Type B pancreatic cell (in vitro differentiated cells): ENCODE measurements around the gene ETV1. TPM values are rescaled to one million over a fixed set of nuclear protein-coding genes. Genes with fewer than 3 reads are reported as not detected.

Experiments
- DNase-seq: peaks from one replicate; pipeline ENCODE4 v3.0.0; 2021; ENCODE audit warnings: mixed read lengths; ENCODE audit not compliant: unreplicated experiment; ENCODE audit errors: extremely low spot score
- H3K27ac Mint-ChIP-seq: 2 replicates; pipeline ENCODE4 v1.8.0; 2021; ENCODE audit warnings: mild to moderate bottlenecking, mixed read lengths
- H3K27me3 Mint-ChIP-seq: 2 replicates; pipeline ENCODE4 v1.8.0; 2021; ENCODE audit warnings: mixed read lengths
- H3K36me3 Mint-ChIP-seq: 2 replicates; pipeline ENCODE4 v1.8.0; 2021; ENCODE audit warnings: mixed read lengths
- H3K4me1 Mint-ChIP-seq: one replicate; pipeline ENCODE4 v1.8.0; 2021; ENCODE audit warnings: mixed read lengths; ENCODE audit not compliant: unreplicated experiment
- H3K4me3 Mint-ChIP-seq: 2 replicates; pipeline ENCODE4 v1.8.0; 2021; ENCODE audit warnings: mild to moderate bottlenecking, mixed read lengths
- H3K9me3 Mint-ChIP-seq: 2 replicates; pipeline ENCODE4 v1.8.0; 2021; ENCODE audit warnings: mixed read lengths
- CTCF ChIP-seq: fragments of 200-600 bp; sonication (generic); conservative IDR thresholded peaks from 2 replicates; pipeline ENCODE4 v1.5.0; 2021; ENCODE audit warnings: antibody characterized with exemption, mild to moderate bottlenecking
- total RNA-seq: library from RNA; stranded (reverse); gene quantifications from 2 replicates; pipeline ENCODE4 v1.2.1, GENCODE V29; 2021; ENCODE audit warnings: low replicate concordance

Gene ETV1
- total RNA-seq, 1 donor from 2014 or later, result 35.6 TPM

- H3K4me3 Mint-ChIP-seq, result no peak overlapping the region
- TF ChIP-seq CTCF, result no peak
- no peaks in the 10 kb centered on the region for H3K9me3 Mint-ChIP-seq
- DNase-seq, result no peak
- H3K36me3 Mint-ChIP-seq, result no peaks in the 10 kb centered on the region
- peaks cover 5% of the 10 kb centered on the region for H3K4me1 Mint-ChIP-seq
- H3K27ac Mint-ChIP-seq, result no peak overlapping the region
- no peaks in the 10 kb centered on the region for H3K27me3 Mint-ChIP-seq
Observed at GRCh38 chr7:13851736-13852135, 137.7 kb downstream of the ETV1 start.

- H3K9me3 Mint-ChIP-seq, result no peaks in the 10 kb centered on the region
- no peak overlapping the region for H3K4me3 Mint-ChIP-seq
- no peak for TF ChIP-seq CTCF
- no peaks in the 10 kb centered on the region for H3K36me3 Mint-ChIP-seq
- no peak overlapping the region for H3K27ac Mint-ChIP-seq
- H3K4me1 Mint-ChIP-seq, result peaks cover 5% of the 10 kb centered on the region
- DNase-seq, result no peak
- H3K27me3 Mint-ChIP-seq, result no peaks in the 10 kb centered on the region
Observed at GRCh38 chr7:13850185-13850752, 139.2 kb downstream of the ETV1 start.

- Mint-ChIP-seq H3K36me3 (no peaks in the 10 kb centered on the region), H3K4me3 (no peak overlapping the region), H3K4me1 (peaks cover 5% of the 10 kb centered on the region), H3K27ac (no peak overlapping the region), H3K27me3 (no peaks in the 10 kb centered on the region), H3K9me3 (no peaks in the 10 kb centered on the region)
- no peak for TF ChIP-seq CTCF
- no peak for DNase-seq
Observed at GRCh38 chr7:13849163-13849892, 140.1 kb downstream of the ETV1 start.

- peaks cover 5% of the 10 kb centered on the region for H3K4me1 Mint-ChIP-seq
- H3K9me3 Mint-ChIP-seq, result no peaks in the 10 kb centered on the region
- no peak for TF ChIP-seq CTCF
- no peaks in the 10 kb centered on the region for H3K36me3 Mint-ChIP-seq
- H3K27me3 Mint-ChIP-seq, result no peaks in the 10 kb centered on the region
- no peak for DNase-seq
- no peak overlapping the region for H3K4me3 Mint-ChIP-seq
- no peak overlapping the region for H3K27ac Mint-ChIP-seq
Observed at GRCh38 chr7:13848681-13849131, 140.8 kb downstream of the ETV1 start.

- Mint-ChIP-seq H3K27me3 (no peaks in the 10 kb centered on the region), H3K4me1 (no peaks in the 10 kb centered on the region), H3K27ac (no peak overlapping the region), H3K4me3 (no peak overlapping the region), H3K9me3 (no peaks in the 10 kb centered on the region), H3K36me3 (no peaks in the 10 kb centered on the region)
- DNase-seq, result no peak
- TF ChIP-seq CTCF, result no peak
Observed at GRCh38 chr7:13846386-13846785, 143.1 kb downstream of the ETV1 start.
